GM19043 (cell line): Measurements from ENCODE around the gene CDCA7.
"Not testable (repeated sequence)": the region's sequence is repeated elsewhere in the genome, so short reads cannot be mapped to it uniquely, and the experiment has no call there.

Source experiments
- ATAC-seq: cut with Tn5 transposase; IDR thresholded peaks from one replicate; pipeline ENCODE4 v1.9.1; 2021; ENCODE audit warnings: low read depth; ENCODE audit not compliant: unreplicated experiment

CDCA7 gene

GRCh38 chr2:173354582-173355131, at the start of gene CDCA7:
Gene CDCA7 (plus strand): TSS chr2:173354872. CDS start chr2:173354964, 92 bp downstream.
- peak; percentile 48 for ATAC-seq

GRCh38 chr2:173305303-173305702, 49.4 kb upstream of the CDCA7 start:
- ATAC-seq, result no peak

- no peak for ATAC-seq
These were observed 47.4 kb upstream of the CDCA7 start for GRCh38 chr2:173307293-173307692.

GRCh38 chr2:173309370-173309769, 45.3 kb upstream of the CDCA7 start:
- ATAC-seq, result not testable (repeated sequence)

- ATAC-seq, result no peak
These were observed 42.6 kb upstream of the CDCA7 start for GRCh38 chr2:173311844-173312606.

- no peak for ATAC-seq
These were observed 31.3 kb upstream of the CDCA7 start for GRCh38 chr2:173323371-173323770.

GRCh38 chr2:173326806-173327205, 27.9 kb upstream of the CDCA7 start:
- ATAC-seq, result no peak

GRCh38 chr2:173327421-173327820, 27.3 kb upstream of the CDCA7 start:
- ATAC-seq, result no peak

- not testable (repeated sequence) for ATAC-seq
These were observed 21.7 kb upstream of the CDCA7 start for GRCh38 chr2:173333003-173333402.

GRCh38 chr2:173339807-173340206, 14.9 kb upstream of the CDCA7 start:
- ATAC-seq, result no peak

- ATAC-seq, result no peak
These were observed 10.8 kb upstream of the CDCA7 start for GRCh38 chr2:173343921-173344320.

- ATAC-seq, result no peak
These were observed 8.6 kb upstream of the CDCA7 start for GRCh38 chr2:173346035-173346434.

- no peak for ATAC-seq
These were observed 7.1 kb upstream of the CDCA7 start for GRCh38 chr2:173347305-173348168.

- ATAC-seq, result no peak
These were observed 5.4 kb upstream of the CDCA7 start for GRCh38 chr2:173349287-173349686.

GRCh38 chr2:173350383-173350782, 4.3 kb upstream of the CDCA7 start:
- ATAC-seq, result no peak

GRCh38 chr2:173351879-173352278, 2.8 kb upstream of the CDCA7 start:
- ATAC-seq, result no peak

GRCh38 chr2:173353556-173353955, 1.1 kb upstream of the CDCA7 start:
- no peak for ATAC-seq

- ATAC-seq, result peak; percentile 59
These were observed 545 bp upstream of the CDCA7 start for GRCh38 chr2:173354073-173354581.

- peak; percentile 22 for ATAC-seq
These were observed 627 bp downstream of the CDCA7 start for GRCh38 chr2:173355132-173355865.

GRCh38 chr2:173355866-173356508, 1.3 kb downstream of the CDCA7 start:
- no peak for ATAC-seq
